ENCODE results near the gene ADIPOR2.

The ADIPOR2 gene

DNA sequence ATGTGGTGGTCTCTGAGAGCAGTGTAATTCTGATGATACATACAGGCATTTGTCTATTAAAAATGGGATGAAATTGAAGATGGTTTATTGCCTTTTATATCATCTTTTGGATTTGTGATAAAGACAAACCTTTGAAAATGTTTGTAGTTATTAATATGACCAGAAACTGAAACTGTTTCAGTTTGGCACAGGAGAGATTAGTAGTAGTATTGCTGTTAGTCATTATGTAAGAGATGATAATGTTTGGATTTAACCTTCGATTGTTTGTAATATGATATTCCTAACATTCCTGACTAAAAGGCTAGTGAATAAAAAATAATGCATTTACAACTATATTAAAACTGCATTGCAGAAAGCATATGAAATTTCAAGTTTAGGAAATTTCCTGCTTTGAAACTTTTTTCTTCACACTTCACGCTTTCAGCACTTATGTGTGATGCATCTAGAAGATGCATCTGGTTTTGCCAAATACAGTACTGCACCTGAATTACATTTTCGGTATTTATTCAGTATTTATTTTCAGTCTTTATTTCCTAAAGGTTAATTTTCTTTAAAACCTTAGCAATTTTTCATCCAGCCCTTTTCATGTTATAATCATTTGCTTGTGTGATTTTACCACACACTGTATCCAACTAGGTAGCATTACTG is 25.5 kb downstream of the ADIPOR2 start:
- no peak for DNase-seq (ENCODE audit: low read depth)
- H3K4me3 ChIP-seq (ENCODE audit: low read length): no peak overlapping the region
- TF ChIP-seq, protein P1, sequence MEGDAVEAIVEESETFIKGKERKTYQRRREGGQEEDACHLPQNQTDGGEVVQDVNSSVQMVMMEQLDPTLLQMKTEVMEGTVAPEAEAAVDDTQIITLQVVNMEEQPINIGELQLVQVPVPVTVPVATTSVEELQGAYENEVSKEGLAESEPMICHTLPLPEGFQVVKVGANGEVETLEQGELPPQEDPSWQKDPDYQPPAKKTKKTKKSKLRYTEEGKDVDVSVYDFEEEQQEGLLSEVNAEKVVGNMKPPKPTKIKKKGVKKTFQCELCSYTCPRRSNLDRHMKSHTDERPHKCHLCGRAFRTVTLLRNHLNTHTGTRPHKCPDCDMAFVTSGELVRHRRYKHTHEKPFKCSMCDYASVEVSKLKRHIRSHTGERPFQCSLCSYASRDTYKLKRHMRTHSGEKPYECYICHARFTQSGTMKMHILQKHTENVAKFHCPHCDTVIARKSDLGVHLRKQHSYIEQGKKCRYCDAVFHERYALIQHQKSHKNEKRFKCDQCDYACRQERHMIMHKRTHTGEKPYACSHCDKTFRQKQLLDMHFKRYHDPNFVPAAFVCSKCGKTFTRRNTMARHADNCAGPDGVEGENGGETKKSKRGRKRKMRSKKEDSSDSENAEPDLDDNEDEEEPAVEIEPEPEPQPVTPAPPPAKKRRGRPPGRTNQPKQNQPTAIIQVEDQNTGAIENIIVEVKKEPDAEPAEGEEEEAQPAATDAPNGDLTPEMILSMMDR (conservative IDR thresholded peaks at IDR 0.05; ENCODE audit: low read depth, low read length): no peak

DNA sequence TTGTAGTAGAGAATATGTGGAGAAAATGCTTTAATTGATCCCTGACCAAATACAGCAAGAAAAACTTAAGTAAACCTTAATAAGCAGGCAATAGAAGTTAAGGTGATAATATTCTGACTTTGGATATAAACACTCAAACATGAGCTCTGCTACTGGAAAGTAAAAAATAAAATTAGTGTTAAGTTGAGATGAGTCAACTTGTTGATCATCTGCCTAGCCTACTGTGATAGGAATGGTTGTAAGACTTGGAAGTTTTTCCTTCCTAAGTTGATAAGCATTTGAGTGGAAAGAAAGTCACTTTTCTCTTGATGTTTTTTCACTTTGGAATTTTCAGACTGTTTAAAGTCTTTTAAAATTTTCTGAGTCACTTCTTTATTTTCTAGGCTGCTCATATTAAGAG is 26.0 kb downstream of the ADIPOR2 start:
- TF ChIP-seq, protein P1 (conservative IDR thresholded peaks at IDR 0.05; ENCODE audit: low read depth, low read length): no peak
- no peak for DNase-seq (ENCODE audit: low read depth)
- H3K4me3 ChIP-seq (ENCODE audit: low read length): no peak overlapping the region

DNA sequence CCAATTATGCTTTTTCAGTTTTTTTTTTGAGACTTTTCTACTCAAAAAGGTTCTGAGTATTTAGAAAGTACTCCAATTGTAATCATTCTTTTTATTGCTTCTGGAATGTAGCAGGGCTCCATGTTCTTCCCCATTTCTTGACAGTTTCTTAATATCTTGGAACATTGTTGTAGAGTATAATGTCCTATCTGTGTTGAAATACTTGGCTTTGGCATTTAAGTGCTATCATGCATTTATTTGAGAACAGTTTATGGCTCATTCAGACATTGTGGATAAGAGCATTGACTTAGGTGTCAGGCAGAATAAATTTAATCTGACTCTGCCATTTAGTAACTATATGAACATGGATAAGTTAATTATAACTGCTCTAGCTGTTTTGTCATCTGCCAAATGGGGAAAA is 28.3 kb downstream of the ADIPOR2 start:
- TF ChIP-seq, protein P1 (conservative IDR thresholded peaks at IDR 0.05; ENCODE audit: low read depth, low read length): no peak
- H3K4me3 ChIP-seq (ENCODE audit: low read length): no peak overlapping the region
- no peak for DNase-seq (ENCODE audit: low read depth)

DNA sequence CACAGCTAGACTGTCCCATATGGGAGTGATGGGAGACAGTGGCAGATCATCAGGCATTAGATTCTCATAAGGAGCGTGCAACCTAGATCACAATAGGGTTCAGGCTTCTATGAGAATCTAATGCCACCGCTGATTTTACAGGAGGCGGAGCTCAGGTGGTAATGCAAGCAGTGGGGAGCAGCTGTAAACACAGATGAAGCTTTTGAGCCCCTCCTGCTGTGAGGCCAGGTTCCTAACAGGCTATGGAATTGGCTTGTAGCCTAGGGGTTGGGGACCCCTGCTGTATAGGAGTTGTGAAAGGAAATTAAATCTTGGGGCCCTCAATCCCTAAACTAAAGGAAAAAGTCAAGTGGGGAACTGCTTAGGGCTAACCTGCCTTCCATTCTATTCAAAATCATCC is 29.6 kb downstream of the ADIPOR2 start:
- no peak for DNase-seq (ENCODE audit: low read depth)
- H3K4me3 ChIP-seq (ENCODE audit: low read length): no peak overlapping the region
- TF ChIP-seq, protein P1 (conservative IDR thresholded peaks at IDR 0.05; ENCODE audit: low read depth, low read length): no peak

DNA sequence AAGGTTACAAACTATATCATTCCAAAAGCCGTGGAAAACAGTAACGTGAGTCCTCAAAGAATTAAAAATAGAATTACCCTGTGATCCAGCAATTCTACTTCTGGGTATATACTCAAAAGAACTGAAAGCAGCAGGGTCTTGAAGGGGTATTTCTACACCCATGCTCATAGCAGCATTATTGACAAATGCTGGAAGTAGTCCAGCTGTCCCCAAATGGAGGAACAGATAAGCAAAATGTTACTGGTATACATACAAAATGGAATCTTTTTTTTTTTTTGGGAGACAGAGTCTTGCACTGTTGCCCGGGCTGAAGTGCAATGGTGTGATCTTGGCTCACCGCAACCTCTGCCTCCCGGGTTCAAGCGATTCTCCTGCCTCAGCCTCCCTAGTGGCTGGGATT is 32.9 kb downstream of the ADIPOR2 start:
- DNase-seq (ENCODE audit: low read depth): no peak
- TF ChIP-seq, protein P1 (conservative IDR thresholded peaks at IDR 0.05; ENCODE audit: low read depth, low read length): no peak
- H3K4me3 ChIP-seq (ENCODE audit: low read length): no peak overlapping the region

DNA sequence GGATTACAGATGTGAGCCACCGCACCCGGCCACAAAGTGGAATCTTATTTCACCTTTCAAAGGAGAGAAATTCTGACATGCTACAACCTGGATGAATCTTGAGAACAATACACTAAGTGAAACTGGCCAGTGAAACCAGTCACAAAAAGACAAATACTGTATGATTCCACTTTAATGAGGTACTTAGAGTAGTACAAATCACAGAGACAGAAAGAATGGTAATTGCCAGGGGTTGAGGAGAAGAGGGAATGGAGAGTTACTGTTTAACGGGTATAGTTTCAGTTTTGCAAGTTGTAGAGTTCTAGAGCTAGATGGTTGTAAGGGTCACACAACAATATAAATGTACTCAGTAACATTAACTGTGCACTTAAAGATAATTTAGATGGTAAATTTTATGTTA is 33.4 kb downstream of the ADIPOR2 start:
- no peak overlapping the region for H3K4me3 ChIP-seq (ENCODE audit: low read length)
- no peak for DNase-seq (ENCODE audit: low read depth)
- TF ChIP-seq, protein P1 (conservative IDR thresholded peaks at IDR 0.05; ENCODE audit: low read depth, low read length): no peak

DNA sequence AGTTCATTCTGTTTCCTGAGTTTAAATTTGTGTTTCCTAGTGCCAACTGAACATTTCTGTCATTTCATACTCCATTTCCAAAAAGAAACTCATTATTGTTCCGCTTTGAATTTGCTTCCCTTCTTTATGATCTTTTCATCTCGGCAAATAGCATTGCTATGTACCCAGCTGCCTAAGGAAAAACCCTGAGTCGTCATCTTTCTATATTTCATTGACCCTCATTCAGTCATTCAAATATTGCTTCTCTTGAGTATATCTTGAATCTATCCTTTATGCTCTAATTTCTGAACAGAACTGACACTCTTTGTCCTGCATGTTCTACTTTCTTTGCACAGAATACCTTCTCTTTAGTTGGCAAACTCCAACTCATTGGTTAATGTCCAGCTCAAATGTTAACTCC is 35.9 kb downstream of the ADIPOR2 start:
- DNase-seq (ENCODE audit: low read depth): no peak
- TF ChIP-seq, protein P1 (conservative IDR thresholded peaks at IDR 0.05; ENCODE audit: low read depth, low read length): no peak
- H3K4me3 ChIP-seq (ENCODE audit: low read length): no peak overlapping the region
